H54 (cell line): ENCODE results near the gene IQCK.
"Not testable (repeated sequence)": the region's sequence is repeated elsewhere in the genome, so short reads cannot be mapped to it uniquely, and the experiment has no call there.

ENCODE experiments used
- DNase-seq: peaks from one replicate; pipeline ENCODE4 v3.0.0; 2011; ENCODE audit warnings: low spot score, mixed read lengths; ENCODE audit not compliant: insufficient read length
- FAIRE-seq: peaks from 3 replicates; lab custom pipeline; 2011; peaks lifted over from hg19 to GRCh38; lab: Jason Lieb, UNC
- POLR2A ChIP-seq: IDR thresholded peaks from 2 replicates; pipeline ENCODE4 v1.6.1; 2011; ENCODE audit warnings: low read depth, mild to moderate bottlenecking, low read length

IQCK gene

GRCh38 chr16:19706846-19707245 lies 11.2 kb upstream of the IQCK start:
- no peak for TF ChIP-seq POLR2A
- DNase-seq (no peak), FAIRE-seq (no peak)

GRCh38 chr16:19707569-19708295 lies 10.3 kb upstream of the IQCK start:
- FAIRE-seq (no peak), DNase-seq (no peak)
- no peak for TF ChIP-seq POLR2A

- TF ChIP-seq POLR2A, result no peak
- DNase-seq, result no peak
- FAIRE-seq, result no peak
Observed at GRCh38 chr16:19708296-19709205, 9.5 kb upstream of the IQCK start.

- DNase-seq (no peak), FAIRE-seq (no peak)
- no peak for TF ChIP-seq POLR2A
Observed at GRCh38 chr16:19709381-19710136, 8.5 kb upstream of the IQCK start.

GRCh38 chr16:19710191-19710908 lies 7.7 kb upstream of the IQCK start:
- DNase-seq (no peak), FAIRE-seq (no peak)
- no peak for TF ChIP-seq POLR2A

- DNase-seq (no peak), FAIRE-seq (no peak)
- TF ChIP-seq POLR2A, result no peak
Observed at GRCh38 chr16:19710991-19711545, 7.0 kb upstream of the IQCK start.

GRCh38 chr16:19711643-19712042 lies 6.4 kb upstream of the IQCK start:
- no peak for DNase-seq
- no peak for FAIRE-seq

GRCh38 chr16:19712418-19713058 lies 5.5 kb upstream of the IQCK start:
- no peak for DNase-seq
- no peak for TF ChIP-seq POLR2A
- no peak for FAIRE-seq

More at GRCh38 chr16:19711643-19712042, 6.4 kb upstream of the IQCK start:
- no peak for TF ChIP-seq POLR2A

GRCh38 chr16:19713697-19714096 lies 4.4 kb upstream of the IQCK start:
- FAIRE-seq, result no peak
- no peak for TF ChIP-seq POLR2A
- no peak for DNase-seq

- DNase-seq (no peak), FAIRE-seq (no peak)
- TF ChIP-seq POLR2A, result no peak
Observed at GRCh38 chr16:19715566-19715965, 2.5 kb upstream of the IQCK start.

GRCh38 chr16:19716183-19716582 lies 1.9 kb upstream of the IQCK start:
- FAIRE-seq, result no peak
- no peak for TF ChIP-seq POLR2A
- no peak for DNase-seq

- not testable (repeated sequence) for FAIRE-seq, DNase-seq
Observed at GRCh38 chr16:19716728-19717127, 1.3 kb upstream of the IQCK start.

GRCh38 chr16:19717314-19717713 lies 757 bp upstream of the IQCK start:
- DNase-seq (no peak), FAIRE-seq (no peak)
- TF ChIP-seq POLR2A, result no peak
